NCI-H2196 treated with DMSO at 0.1 percent for 48 hours (cell line): ENCODE data around the gene MYO18B.
"Not testable (repeated sequence)": the region's sequence is repeated elsewhere in the genome, so short reads cannot be mapped to it uniquely, and the experiment has no call there.

Experiments used
- DNase-seq: peaks from one replicate; lab custom pipeline; 2025; ENCODE audit not compliant: unreplicated experiment; lab: John Stamatoyannopoulos, UW

Gene MYO18B

GRCh38 chr22:25970999-25971811 is 229.2 kb downstream of the MYO18B start:
- no peak for DNase-seq

GRCh38 chr22:25972397-25972796 is 230.4 kb downstream of the MYO18B start:
- DNase-seq = no peak

GRCh38 chr22:25976356-25976755 is 234.4 kb downstream of the MYO18B start:
- no peak for DNase-seq

GRCh38 chr22:25979968-25980367 is 238.0 kb downstream of the MYO18B start:
- no peak for DNase-seq

GRCh38 chr22:25984911-25985310 is 242.9 kb downstream of the MYO18B start:
- DNase-seq = not testable (repeated sequence)

- no peak for DNase-seq
Measured at GRCh38 chr22:25987948-25988347, 246.0 kb downstream of the MYO18B start.

- no peak for DNase-seq
Measured at GRCh38 chr22:25990940-25991339, 249.0 kb downstream of the MYO18B start.

- no peak for DNase-seq
Measured at GRCh38 chr22:25992331-25992730, 250.3 kb downstream of the MYO18B start.

GRCh38 chr22:25996669-25997068 is 254.7 kb downstream of the MYO18B start:
- DNase-seq = no peak

- no peak for DNase-seq
Measured at GRCh38 chr22:25997886-25998775, 256.1 kb downstream of the MYO18B start.

- no peak for DNase-seq
Measured at GRCh38 chr22:26002456-26002855, 260.5 kb downstream of the MYO18B start.

GRCh38 chr22:26004477-26004876 is 262.5 kb downstream of the MYO18B start:
- DNase-seq = no peak

- no peak for DNase-seq
Measured at GRCh38 chr22:26008587-26008986, 266.6 kb downstream of the MYO18B start.

GRCh38 chr22:26016916-26017315 is 274.9 kb downstream of the MYO18B start:
- no peak for DNase-seq

GRCh38 chr22:26017932-26018331 is 275.9 kb downstream of the MYO18B start:
- DNase-seq = no peak

- no peak for DNase-seq
Measured at GRCh38 chr22:26019596-26019995, 277.6 kb downstream of the MYO18B start.

GRCh38 chr22:26021516-26021915 is 279.5 kb downstream of the MYO18B start:
- no peak for DNase-seq

- DNase-seq = no peak
Measured at GRCh38 chr22:26023104-26023775, 281.3 kb downstream of the MYO18B start.

GRCh38 chr22:26025626-26026025 is 283.6 kb downstream of the MYO18B start:
- DNase-seq = no peak

GRCh38 chr22:26027341-26027740 is 285.4 kb downstream of the MYO18B start:
- no peak for DNase-seq

GRCh38 chr22:26031641-26032040 is 289.7 kb downstream of the MYO18B start:
- DNase-seq = no peak
